NCI-H1092 (cell line): Measurements from ENCODE around the gene SLC43A1.

Experiments used
- DNase-seq: peaks from one replicate; lab custom pipeline; 2025; lab: John Stamatoyannopoulos, UW

The SLC43A1 gene

DNA sequence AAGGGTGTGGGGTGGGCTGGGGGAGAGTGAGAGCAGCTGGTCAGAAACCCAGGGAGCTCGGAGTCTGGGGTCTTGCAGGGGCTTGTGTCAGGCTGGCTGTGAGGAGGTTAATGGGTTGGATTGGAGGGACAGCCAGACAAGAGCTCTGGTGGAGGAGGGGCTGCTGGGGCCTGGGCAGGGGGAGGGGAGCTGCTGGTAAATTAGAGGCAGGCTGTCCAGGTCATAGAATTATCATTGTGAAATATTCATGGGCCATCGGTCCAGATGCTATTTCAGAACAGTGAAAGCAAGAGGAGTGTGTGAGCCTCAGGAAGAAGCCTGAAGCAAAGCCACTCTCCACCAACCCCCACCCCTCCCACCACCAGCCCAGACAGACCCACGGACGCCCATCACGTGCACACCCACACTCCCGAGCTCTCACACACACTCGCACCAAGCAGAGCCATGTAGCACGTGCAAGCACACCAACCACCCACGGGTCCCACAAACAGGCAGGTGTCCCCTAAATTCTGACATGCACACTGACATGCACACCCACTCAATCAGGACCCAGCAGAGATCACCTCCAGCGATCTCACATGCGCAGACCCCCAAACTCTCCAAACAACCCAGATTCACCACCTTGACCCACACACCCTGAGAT is 36.4 kb downstream of the SLC43A1 start:
- no peak for DNase-seq

DNA sequence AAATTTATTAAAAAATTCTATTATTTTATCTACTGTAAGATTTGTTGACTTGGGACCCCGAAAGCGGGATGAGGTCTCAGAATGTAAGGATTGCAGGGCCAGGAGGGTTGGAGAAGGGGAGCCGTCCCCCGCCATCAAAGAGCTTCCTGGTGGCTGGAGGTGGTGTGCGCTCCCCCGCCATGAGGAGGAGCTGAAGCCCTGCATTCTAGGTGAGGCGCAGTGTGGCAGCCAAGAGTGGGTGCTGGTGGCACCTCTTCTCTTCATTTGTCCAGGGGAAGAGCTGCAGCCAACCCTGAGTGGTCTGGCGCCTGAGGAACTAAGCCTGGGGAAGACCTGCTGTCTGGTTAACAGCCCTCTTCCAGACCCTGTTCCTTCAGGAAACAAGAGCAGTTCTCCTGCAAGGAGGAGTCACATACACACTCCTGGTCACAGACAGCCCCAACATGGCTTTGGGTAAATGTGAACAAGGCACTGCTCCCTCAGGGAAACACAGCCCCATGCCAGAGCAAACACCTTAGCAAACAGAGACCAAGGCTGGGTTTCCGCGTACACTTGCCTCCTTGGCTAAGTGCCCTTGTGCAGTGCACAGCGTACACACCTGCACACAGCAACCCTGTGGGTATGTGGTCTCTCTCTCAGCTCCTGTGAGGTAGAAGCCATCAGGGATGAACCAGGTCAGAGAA is 37.9 kb downstream of the SLC43A1 start:
- no peak for DNase-seq

DNA sequence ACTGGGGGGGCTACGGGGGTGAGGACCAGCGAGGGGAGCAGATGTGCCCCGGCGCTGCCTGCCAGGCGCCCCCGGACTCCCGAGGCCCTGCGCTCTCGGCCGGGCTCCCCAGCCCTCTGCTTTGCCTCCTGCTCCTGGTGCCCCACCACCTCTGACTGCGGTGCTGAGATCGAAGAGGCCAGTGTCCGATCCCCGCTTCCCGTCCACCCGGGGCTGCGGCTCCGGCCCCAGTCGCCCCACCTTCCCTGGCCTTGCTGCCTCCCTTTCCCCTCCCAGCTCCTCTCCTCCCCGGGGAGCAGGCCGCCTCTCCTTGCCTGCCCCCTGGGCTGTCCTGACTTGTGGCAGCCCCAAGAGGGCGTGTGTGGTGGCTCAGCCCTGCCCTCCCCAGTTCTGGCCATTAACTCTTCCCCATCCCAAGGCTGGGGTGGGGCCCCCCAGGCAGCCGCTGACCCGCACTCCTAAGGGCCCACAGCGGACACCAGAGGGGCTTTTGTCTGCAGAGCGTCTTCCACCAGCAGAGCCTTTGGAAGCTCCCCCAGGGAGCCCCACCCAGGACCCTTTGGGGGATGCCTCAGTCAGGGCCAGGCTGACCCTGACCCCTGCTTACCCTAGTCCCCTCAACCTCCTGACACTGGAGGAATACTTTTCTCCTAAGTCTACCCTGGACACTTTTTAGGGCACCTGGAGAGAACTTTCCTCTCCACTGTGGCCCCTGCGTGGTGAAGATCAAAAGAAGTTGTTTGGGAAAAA is 38.6 kb downstream of the SLC43A1 start:
- no peak for DNase-seq

DNA sequence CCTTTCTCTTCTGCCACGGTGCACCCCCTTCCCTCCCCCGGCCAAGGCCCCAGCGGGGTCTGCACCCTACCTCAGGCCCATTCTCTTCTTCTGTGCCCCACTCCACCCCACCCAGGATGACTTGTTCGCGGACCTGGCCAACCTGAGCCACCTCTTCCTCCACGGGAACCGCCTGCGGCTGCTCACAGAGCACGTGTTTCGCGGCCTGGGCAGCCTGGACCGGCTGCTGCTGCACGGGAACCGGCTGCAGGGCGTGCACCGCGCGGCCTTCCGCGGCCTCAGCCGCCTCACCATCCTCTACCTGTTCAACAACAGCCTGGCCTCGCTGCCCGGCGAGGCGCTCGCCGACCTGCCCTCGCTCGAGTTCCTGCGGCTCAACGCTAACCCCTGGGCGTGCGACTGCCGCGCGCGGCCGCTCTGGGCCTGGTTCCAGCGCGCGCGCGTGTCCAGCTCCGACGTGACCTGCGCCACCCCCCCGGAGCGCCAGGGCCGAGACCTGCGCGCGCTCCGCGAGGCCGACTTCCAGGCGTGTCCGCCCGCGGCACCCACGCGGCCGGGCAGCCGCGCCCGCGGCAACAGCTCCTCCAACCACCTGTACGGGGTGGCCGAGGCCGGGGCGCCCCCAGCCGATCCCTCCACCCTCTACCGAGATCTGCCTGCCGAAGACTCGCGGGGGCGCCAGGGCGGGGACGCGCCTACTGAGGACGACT is 39.3 kb downstream of the SLC43A1 start:
- DNase-seq: no peak

DNA sequence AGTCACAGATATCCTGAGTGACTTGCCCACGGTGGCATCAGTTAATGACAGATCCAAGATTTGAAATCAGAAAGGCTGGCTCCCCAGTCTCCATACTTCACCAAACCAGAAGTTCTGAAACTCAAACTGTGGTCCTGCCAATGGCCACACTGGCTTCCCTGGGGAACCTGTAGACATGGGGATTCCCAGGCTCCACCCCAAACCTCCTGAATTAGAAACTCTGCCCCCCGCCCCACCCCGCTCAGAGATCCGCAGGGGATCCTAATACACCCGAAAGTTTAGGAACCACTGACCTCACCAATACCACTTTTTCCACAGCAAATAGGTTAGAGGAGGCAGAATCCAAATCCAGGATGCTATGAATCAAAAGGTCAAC is 39.8 kb downstream of the SLC43A1 start:
- DNase-seq: no peak

DNA sequence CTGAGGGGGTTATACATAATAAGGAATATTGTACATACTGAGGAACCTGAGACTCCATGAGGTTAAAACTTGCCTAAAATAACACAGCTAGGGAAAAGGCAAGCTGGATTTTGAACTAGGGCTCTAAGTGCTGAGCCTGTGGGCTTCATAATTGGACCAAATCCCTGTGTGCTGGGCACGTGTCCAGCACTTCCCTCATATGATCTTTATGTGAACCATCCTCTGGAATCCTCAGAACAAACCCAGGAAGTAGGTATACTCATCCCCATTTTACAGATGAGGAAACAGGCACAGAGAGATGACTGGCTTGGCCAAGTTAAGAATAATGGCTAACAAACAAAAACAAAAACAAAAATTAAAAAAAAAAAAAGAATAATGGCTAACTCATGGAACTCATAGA is 40.3 kb downstream of the SLC43A1 start:
- DNase-seq: no peak

DNA sequence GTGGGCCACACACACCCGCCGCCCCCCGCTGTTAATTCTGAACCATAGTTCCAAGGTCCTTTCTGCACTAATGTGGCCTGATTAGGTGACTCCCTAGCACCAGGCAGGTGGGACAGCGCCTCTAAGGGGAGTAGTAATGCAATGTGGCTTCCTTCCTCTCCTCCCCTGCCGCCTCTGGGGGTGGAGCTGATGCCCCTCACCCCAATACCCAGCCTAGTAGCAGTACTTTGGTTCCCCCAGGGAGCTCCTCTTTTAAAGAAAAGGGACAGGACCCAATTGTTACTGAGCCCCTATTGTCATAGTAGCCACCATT is 40.7 kb downstream of the SLC43A1 start:
- no peak for DNase-seq

DNA sequence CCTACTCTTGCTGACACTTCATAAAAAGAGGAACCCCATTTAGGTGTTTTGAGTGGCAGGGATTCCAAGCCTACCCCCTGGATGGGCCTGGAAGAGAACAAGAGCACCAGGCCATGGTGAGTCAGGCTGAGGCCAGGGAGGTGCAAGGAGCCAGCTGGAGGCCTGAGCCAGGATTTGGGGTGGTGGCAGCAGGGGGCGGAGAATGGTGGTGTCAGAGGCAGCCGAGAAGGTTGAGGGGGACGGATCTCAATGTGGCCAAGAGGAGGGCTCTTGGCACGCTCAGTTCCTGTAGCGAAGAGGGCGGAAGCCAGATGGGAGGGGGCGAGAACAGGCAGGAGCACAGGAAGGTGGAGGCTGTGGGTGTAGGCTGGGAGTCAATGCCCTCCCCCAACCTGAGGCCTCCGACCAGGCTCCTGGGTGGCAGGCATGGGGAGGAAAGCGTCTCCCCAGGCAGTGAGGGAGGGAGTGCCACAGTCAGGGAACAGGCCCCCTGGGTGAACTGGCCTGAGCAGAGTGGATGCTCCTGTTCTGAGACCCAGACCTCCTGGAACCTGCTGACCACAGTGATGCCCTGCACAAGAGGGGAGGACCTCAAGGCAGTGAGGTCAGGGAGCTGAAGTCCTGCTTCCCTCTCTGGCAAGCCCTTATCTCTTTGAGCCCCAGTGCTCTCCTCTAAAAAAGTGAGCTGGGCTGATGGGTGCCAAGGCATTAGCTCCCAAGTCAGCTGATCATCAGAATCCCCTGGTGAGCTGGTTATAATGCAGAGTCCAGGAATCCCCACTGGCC is 41.3 kb downstream of the SLC43A1 start:
- no peak for DNase-seq

DNA sequence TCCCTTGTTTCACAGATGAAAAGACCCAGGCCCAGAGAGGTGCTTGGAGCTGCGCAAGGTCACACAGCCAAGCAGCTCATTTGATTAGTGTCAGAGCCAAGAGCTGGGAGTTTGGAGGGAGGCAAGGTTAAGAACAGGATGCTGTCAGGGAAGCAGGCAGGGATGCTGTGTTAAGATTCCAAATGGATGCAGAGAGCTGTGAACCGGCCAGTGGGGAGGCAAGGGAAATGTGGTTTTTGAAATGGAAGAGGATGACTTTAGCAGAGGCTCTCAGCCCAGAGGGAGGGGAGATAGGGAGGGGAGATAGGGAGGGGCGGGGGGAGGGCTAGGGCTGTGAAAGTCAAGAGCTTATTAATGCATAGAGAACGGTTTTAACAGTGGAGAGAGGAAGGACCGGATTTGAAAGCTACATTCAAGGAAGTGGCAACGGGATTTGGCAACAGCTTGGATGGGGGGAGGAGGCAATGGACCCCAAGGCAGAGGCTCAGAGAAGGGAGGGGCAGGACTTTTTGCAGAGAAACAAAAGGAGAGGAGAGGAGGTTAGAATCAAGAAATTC is 42.1 kb downstream of the SLC43A1 start:
- no peak for DNase-seq

DNA sequence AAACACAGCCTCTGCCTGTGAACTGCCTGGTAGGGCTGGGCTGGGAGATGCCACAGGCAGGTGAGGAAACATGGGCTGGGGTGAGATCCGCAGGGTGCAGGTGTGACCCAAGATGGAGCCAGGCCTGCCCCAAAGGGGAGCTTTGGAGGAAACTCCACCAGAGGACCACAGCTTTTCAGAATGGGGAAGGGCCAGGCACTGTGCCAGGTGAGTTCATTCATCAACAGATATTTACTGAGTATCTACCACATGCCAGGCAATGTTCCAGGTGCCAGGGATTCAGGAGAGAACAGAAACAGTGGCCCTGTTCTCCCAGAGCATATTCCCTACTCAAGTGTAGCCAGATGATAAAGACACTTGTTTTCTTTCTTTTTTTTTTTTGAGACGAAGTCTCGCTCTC is 44.0 kb downstream of the SLC43A1 start:
- DNase-seq: peak; percentile 34

DNA sequence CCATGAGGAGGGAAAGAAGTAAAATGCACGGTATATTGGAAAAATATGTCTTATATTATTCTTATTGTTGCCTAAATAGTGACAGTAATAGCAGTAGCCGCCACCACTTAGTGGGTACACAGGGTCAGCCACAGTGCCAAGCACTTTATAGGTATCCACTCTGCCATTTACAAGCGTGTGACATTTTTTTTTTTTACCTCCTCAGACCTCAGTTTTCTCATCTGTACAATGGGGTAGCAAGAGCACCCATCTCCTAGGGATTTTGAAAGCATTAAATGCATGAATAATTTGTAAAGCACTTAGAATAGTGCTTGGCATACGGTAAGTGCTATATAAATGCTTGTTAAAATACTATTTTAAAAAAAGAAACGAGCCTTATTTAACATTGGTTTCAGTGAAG is 46.2 kb downstream of the SLC43A1 start:
- no peak for DNase-seq

DNA sequence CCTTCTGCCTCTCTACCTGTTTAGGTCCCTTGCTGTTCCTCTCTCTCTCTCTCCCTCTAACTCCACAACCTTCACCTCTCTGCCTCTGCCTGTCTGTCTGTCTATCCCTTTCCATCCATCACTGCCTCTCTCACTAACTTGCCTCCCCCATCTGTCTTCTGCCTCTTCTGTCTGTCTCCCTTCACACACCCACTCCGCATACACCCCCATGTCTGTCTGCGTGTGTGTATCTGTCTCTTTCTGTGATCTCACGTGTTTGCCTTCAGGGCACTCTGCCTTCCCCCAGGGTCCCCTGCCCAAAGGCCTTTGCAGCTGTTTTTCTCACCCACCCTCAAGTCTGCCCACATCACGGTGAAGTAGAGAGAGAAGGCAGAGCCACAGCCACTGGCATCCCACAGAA is 47.2 kb downstream of the SLC43A1 start:
- DNase-seq: no peak

DNA sequence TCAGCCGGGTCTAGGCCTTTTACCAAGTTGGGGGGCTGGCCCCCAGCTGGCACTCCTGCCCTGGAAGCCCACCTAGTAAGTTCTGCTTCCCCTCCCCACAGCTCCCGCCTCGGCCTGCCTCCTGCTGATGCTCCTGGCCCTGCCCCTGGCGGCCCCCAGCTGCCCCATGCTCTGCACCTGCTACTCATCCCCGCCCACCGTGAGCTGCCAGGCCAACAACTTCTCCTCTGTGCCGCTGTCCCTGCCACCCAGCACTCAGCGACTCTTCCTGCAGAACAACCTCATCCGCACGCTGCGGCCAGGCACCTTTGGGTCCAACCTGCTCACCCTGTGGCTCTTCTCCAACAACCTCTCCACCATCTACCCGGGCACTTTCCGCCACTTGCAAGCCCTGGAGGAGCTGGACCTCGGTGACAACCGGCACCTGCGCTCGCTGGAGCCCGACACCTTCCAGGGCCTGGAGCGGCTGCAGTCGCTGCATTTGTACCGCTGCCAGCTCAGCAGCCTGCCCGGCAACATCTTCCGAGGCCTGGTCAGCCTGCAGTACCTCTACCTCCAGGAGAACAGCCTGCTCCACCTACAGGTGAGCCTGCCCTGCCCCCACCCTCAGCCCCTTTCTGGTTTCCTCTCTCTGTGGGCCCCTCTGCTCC is 47.9 kb downstream of the SLC43A1 start:
- DNase-seq: no peak

DNA sequence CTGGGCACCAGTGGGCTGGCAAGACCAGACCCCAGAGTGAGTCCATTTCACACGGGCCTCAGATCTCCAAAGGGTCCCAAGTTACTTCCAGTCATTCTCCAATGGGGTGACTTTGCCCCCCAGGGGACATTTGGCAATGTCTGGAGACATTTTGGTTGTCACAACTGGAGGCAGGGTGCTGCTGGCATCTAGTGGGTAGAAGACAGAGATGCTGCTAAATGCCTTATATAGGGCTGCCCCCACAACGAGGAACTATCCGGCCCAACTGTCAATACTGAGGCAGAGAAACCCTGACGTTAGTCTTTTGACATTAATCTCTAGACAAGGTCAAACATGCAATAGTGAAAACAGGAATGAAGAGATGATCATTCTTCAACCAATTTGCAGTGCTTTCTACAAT is 48.8 kb downstream of the SLC43A1 start:
- no peak for DNase-seq

DNA sequence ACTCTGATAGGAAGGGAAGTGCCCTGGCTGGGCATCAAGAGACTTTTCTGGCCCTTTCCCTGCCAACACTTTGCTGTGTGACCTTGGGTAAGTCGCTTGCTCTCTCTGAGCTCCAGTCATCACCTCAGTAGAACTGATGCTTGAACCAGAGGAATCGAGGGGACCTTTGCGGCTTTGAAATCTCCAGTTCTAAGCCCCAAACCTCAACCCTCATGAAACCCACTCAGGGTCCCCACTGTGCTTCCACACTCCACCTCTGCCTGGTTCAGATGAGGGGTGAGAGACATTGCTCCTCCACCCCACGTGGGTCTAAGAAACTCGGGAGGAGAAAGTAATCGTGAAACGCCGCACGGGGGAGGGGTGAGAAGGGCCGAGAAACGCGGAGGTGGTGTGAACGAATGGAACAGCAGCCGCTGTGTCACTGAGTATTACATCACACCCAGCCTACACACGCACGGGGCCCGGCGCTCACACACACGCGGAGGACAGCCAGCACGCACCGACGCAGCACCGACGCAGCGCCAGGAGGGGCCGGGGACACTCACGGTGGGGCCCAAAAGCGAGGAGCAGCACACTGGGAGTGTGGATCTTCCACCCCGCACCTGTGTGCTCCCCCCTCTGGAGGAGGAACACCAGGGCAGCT is 50.8 kb downstream of the SLC43A1 start:
- DNase-seq: no peak

DNA sequence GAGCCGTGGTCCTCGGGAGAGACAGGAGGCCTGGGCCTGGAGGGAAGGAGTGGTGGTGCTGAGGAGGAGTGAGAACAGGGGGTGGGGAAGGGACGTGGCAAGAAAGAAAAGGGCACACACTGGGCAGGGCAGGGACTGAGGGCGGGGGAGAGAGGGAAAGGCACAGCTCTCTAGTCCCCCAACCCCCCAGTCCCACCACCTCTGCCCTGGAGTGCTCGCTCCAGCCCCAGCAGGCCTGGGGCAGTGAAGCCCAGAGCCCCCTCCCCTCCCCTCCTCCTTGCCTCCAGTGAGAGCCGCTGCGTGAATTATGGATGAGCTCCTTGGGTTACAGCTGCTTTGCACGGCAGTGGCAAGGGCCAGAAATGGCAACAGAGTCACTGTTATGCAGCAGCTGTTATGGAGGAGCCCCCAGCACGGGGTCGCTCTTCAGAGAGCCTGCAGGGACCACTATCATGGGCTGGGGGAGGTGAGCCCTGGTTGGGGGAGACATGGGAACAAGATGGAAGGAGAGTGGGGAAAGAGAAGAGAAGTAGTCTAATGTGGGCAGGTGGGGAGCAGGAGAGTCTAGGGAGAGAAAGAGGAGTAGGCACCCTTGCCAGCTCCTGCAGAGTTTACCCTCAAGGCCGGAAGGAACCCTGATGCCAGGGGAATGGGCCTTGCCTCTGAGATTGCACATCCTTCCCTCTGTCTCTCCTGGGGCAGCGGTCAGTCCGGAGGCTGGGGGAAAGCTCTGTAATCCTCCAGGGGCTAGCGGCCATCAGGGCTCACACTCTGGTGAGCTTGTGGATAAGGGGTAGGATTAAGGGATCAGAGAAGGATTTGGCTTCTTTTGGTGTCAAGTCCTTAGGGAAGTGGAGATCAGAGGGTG is 51.6 kb downstream of the SLC43A1 start:
- DNase-seq: no peak

DNA sequence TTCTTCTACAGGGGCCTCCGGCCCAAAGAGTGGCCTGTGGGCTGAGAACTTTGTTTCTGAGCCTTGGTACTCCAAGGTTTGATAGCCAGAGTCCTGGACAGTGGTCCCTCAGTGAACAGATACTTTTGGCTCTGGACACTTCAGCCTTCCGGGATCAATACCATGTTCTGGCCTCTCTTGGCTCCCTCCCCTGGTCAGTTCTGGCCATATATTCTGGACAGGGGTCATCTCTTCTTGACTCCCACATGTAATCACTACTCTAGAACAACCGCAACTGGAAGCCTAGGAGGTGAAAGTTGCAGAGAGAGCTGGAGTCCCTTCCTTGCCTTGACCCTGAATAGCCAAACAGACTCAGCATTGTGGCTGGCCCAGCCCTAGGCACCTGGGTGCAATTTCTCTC is 52.9 kb downstream of the SLC43A1 start:
- no peak for DNase-seq

DNA sequence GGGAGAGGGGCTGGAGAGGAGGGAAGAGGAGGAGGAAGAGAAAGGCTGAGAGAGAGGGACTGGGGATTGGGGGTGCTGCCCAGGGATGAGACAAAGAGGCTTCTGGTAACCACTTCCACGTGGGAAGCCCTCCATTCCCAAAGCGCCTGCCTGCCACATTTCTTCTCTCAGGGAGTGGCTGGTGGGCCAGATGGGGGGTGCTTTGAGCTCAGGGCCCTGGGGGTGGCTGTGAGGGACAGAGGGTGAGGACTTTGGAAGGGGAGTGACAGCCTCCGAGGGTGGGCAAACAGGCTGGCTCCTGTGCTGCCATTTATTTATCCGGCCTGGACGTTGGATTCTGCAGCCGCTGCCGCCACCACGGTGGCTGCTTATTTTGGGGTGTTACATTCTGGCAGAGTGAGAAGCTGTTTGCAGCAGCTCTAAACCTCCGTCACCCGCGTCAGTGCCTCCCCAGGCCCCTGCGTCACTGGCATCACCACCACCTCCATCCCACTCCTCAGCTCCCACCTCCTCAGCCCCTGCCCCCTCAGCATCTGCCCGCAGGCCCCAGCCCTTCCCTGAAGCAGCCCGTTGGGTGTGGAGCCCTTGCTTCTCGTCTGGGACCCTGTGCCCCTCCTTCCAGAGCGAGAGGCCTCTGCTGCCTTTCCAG is 53.5 kb downstream of the SLC43A1 start:
- no peak for DNase-seq
